Measurements from ENCODE around the gene KRTAP2-4. TPM values are rescaled to one million over a fixed set of nuclear protein-coding genes. Genes with fewer than 3 reads are reported as not detected.
"Not testable (repeated sequence)": the region's sequence is repeated elsewhere in the genome, so short reads cannot be mapped to it uniquely, and the experiment has no call there.

The KRTAP2-4 gene
- total RNA-seq = not detected in 2 replicates
- long read RNA-seq = 0 reads

GRCh38 chr17:41065829-41066624, at the start of gene KRTAP2-4:
Gene KRTAP2-4 (minus strand): TSS chr17:41065879. CDS start chr17:41065845, 34 bp downstream.
- Mint-ChIP-seq H3K4me3 (ENCODE audit: unreplicated experiment) (no peak within 1 kb of the TSS), H3K36me3 (ENCODE audit: unreplicated experiment) (no peaks in the 10 kb centered on the region), H3K27me3 (ENCODE audit: unreplicated experiment) (no peaks in the 10 kb centered on the region), H3K27ac (ENCODE audit: unreplicated experiment) (no peak within 1 kb of the TSS), H3K9me3 (ENCODE audit: unreplicated experiment) (no peaks in the 10 kb centered on the region), H3K4me1 (ENCODE audit: unreplicated experiment) (peaks cover 34% of the 10 kb centered on the region)
- no peak for TF ChIP-seq CTCF (IDR thresholded peaks at IDR 0.05)
- no peak for DNase-seq (ENCODE audit: extremely low spot score, unreplicated experiment)

GRCh38 chr17:41111151-41111885, 45.6 kb upstream of the KRTAP2-4 start:
- no peaks in the 10 kb centered on the region for H3K27me3 Mint-ChIP-seq (ENCODE audit: unreplicated experiment)

GRCh38 chr17:41108728-41109386, 43.2 kb upstream of the KRTAP2-4 start:
- Mint-ChIP-seq H3K4me1 (ENCODE audit: unreplicated experiment) (peaks cover 20% of the 10 kb centered on the region), H3K9me3 (ENCODE audit: unreplicated experiment) (peaks cover 11% of the 10 kb centered on the region)
- not testable (repeated sequence) for DNase-seq (ENCODE audit: extremely low spot score, unreplicated experiment); H3K27me3 Mint-ChIP-seq (ENCODE audit: unreplicated experiment); H3K27ac Mint-ChIP-seq (ENCODE audit: unreplicated experiment); H3K36me3 Mint-ChIP-seq (ENCODE audit: unreplicated experiment); H3K4me3 Mint-ChIP-seq (ENCODE audit: unreplicated experiment)

More at GRCh38 chr17:41111151-41111885, 45.6 kb upstream of the KRTAP2-4 start:
- H3K4me3 Mint-ChIP-seq (ENCODE audit: unreplicated experiment) = no peak overlapping the region
- H3K4me1 Mint-ChIP-seq (ENCODE audit: unreplicated experiment) = peaks cover 3% of the 10 kb centered on the region
- DNase-seq (ENCODE audit: extremely low spot score, unreplicated experiment) = no peak
- H3K9me3 Mint-ChIP-seq (ENCODE audit: unreplicated experiment) = peaks cover 11% of the 10 kb centered on the region
- TF ChIP-seq CTCF (IDR thresholded peaks at IDR 0.05) = no peak
- H3K27ac Mint-ChIP-seq (ENCODE audit: unreplicated experiment) = no peak overlapping the region
- peaks cover 6% of the 10 kb centered on the region for H3K36me3 Mint-ChIP-seq (ENCODE audit: unreplicated experiment)

GRCh38 chr17:41107941-41108450, 42.3 kb upstream of the KRTAP2-4 start:
- Mint-ChIP-seq H3K36me3 (ENCODE audit: unreplicated experiment) (peaks cover 6% of the 10 kb centered on the region), H3K4me3 (ENCODE audit: unreplicated experiment) (no peak overlapping the region), H3K9me3 (ENCODE audit: unreplicated experiment) (peaks cover 8% of the 10 kb centered on the region), H3K27ac (ENCODE audit: unreplicated experiment) (no peak overlapping the region), H3K27me3 (ENCODE audit: unreplicated experiment) (no peaks in the 10 kb centered on the region), H3K4me1 (ENCODE audit: unreplicated experiment) (peaks cover 29% of the 10 kb centered on the region)
- TF ChIP-seq CTCF (IDR thresholded peaks at IDR 0.05) = no peak
- DNase-seq (ENCODE audit: extremely low spot score, unreplicated experiment) = no peak

- Mint-ChIP-seq H3K27ac (ENCODE audit: unreplicated experiment) (peak within 1 kb of the TSS; percentile 27), H3K4me1 (ENCODE audit: unreplicated experiment) (peaks cover 30% of the 10 kb centered on the region)
- DNase-seq (ENCODE audit: extremely low spot score, unreplicated experiment); H3K27me3 Mint-ChIP-seq (ENCODE audit: unreplicated experiment); H3K9me3 Mint-ChIP-seq (ENCODE audit: unreplicated experiment); H3K4me3 Mint-ChIP-seq (ENCODE audit: unreplicated experiment); H3K36me3 Mint-ChIP-seq (ENCODE audit: unreplicated experiment): not testable (repeated sequence)
Measured at GRCh38 chr17:41105347-41105746, 39.7 kb upstream of the KRTAP2-4 start, which contains the start of gene KRTAP4-9. Gene KRTAP4-9 (plus strand): TSS chr17:41105389. CDS start chr17:41105389, 0 bp downstream.

- H3K4me3 Mint-ChIP-seq (ENCODE audit: unreplicated experiment); H3K9me3 Mint-ChIP-seq (ENCODE audit: unreplicated experiment); H3K27me3 Mint-ChIP-seq (ENCODE audit: unreplicated experiment); DNase-seq (ENCODE audit: extremely low spot score, unreplicated experiment); H3K36me3 Mint-ChIP-seq (ENCODE audit: unreplicated experiment): not testable (repeated sequence)
- H3K4me1 Mint-ChIP-seq (ENCODE audit: unreplicated experiment) = peaks cover 38% of the 10 kb centered on the region
- peak overlapping the region; percentile 27 for H3K27ac Mint-ChIP-seq (ENCODE audit: unreplicated experiment)
Measured at GRCh38 chr17:41104386-41105038, 38.8 kb upstream of the KRTAP2-4 start.

All from osteocyte (in vitro differentiated cells).